Measurements from ENCODE around the gene TRNT1.

- TF ChIP-seq EZH2phosphoT487 (IDR thresholded peaks at IDR 0.05; ENCODE audit: unreplicated experiment) = no peak
- TF ChIP-seq, protein P1, sequence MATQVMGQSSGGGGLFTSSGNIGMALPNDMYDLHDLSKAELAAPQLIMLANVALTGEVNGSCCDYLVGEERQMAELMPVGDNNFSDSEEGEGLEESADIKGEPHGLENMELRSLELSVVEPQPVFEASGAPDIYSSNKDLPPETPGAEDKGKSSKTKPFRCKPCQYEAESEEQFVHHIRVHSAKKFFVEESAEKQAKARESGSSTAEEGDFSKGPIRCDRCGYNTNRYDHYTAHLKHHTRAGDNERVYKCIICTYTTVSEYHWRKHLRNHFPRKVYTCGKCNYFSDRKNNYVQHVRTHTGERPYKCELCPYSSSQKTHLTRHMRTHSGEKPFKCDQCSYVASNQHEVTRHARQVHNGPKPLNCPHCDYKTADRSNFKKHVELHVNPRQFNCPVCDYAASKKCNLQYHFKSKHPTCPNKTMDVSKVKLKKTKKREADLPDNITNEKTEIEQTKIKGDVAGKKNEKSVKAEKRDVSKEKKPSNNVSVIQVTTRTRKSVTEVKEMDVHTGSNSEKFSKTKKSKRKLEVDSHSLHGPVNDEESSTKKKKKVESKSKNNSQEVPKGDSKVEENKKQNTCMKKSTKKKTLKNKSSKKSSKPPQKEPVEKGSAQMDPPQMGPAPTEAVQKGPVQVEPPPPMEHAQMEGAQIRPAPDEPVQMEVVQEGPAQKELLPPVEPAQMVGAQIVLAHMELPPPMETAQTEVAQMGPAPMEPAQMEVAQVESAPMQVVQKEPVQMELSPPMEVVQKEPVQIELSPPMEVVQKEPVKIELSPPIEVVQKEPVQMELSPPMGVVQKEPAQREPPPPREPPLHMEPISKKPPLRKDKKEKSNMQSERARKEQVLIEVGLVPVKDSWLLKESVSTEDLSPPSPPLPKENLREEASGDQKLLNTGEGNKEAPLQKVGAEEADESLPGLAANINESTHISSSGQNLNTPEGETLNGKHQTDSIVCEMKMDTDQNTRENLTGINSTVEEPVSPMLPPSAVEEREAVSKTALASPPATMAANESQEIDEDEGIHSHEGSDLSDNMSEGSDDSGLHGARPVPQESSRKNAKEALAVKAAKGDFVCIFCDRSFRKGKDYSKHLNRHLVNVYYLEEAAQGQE (IDR thresholded peaks at IDR 0.05; ENCODE audit: unreplicated experiment) = no peak
- TF ChIP-seq, protein P2, sequence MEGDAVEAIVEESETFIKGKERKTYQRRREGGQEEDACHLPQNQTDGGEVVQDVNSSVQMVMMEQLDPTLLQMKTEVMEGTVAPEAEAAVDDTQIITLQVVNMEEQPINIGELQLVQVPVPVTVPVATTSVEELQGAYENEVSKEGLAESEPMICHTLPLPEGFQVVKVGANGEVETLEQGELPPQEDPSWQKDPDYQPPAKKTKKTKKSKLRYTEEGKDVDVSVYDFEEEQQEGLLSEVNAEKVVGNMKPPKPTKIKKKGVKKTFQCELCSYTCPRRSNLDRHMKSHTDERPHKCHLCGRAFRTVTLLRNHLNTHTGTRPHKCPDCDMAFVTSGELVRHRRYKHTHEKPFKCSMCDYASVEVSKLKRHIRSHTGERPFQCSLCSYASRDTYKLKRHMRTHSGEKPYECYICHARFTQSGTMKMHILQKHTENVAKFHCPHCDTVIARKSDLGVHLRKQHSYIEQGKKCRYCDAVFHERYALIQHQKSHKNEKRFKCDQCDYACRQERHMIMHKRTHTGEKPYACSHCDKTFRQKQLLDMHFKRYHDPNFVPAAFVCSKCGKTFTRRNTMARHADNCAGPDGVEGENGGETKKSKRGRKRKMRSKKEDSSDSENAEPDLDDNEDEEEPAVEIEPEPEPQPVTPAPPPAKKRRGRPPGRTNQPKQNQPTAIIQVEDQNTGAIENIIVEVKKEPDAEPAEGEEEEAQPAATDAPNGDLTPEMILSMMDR (conservative IDR thresholded peaks at IDR 0.05; ENCODE audit: low read depth in 2 of 2) = no peak
- TF ChIP-seq ZNF331 (CRISPR knock-in tag; IDR thresholded peaks at IDR 0.05; ENCODE audit: low read depth) = no peak
- no peak for TF ChIP-seq POLR2AphosphoS5 (IDR thresholded peaks at IDR 0.05; ENCODE audit: low read depth)
- TF ChIP-seq EZH2 (IDR thresholded peaks at IDR 0.05; ENCODE audit: low read depth, unreplicated experiment) = no peak
Measured at GRCh38 chr3:3134750-3135448, 8.2 kb downstream of the TRNT1 start.
